Raji (cell line): Measurements from ENCODE around the gene PTPRM.

Source experiments
- POLR2A ChIP-seq: IDR thresholded peaks from 2 replicates; pipeline ENCODE4 v1.6.1; 2011; ENCODE audit warnings: low read depth, low read length, control low read depth; ENCODE audit not compliant: insufficient read depth

The PTPRM gene

DNA sequence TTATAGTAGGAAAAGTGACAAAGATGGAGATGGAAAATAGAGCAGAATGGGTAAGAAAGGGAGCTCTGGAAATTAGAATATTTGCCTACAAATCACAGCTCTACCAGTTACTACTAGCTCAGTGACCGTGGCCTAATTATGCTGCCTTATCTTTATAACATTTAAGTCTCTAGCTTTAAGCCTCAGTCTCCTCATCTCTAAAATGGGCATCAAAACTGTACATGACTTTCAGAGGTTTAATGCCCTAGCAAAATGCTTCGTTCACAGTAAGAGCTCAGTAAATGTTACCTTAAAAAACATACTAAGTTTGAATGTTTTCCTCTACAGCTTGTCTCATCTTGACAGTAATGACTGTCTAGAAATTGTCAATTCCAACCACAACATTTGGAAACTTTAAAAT lies 8.3 kb upstream of the PTPRM start:
- TF ChIP-seq POLR2A: no peak

DNA sequence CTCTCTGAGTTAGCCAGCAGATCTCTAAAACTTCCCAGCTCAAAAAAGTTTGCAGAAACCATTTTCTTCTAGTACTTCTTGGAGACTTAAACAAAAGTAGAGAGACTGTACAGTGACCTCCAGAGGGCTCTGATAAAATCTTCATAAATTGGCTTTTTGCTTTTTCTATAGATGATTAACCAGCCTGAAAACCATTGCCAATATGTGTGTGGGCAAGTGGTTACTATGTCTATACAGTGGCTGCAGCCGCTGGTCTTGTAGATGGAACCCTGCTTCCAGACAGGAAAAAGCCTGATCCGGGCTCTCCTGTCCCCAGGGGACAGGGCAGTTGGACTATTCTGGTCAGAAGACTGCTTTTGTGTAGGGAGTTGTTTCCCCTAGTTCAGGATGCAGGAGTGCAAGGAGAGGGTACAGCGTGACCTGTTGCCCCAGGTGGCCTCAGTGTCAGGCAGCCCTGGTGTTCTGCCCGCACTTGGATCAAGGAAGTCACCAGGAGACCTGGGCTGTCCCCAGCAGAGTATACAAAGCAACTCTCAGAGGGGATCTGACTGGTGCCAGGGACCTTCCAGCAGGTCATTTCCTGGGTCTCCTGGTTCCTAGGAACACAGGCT lies 7.3 kb upstream of the PTPRM start:
- no peak for TF ChIP-seq POLR2A

DNA sequence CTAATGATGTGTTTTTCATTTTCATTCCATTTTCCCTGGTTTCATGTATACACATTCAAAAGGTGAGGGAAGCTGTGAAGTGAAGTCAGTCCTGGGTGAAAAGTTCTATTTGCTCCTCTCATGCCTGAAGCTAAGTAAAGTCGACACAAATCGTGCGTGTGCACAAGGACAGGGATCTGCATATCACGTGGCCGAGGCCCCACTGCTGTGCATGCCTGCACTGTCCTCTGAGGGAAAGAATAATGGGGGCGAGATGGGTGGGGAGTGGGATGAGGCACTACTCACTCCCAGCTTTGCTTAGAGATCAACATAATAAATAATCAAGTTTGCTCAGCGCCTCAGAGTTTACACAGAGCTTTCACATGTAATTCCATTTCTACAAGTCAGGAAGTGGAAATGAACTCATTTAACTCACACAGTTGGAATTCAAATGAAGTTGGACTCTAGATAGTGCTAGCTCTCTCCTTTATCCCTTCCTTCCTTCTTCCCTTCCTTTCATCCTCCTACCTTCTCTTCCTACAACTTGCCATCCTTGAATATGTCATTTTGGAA lies 5.1 kb upstream of the PTPRM start:
- no peak for TF ChIP-seq POLR2A

DNA sequence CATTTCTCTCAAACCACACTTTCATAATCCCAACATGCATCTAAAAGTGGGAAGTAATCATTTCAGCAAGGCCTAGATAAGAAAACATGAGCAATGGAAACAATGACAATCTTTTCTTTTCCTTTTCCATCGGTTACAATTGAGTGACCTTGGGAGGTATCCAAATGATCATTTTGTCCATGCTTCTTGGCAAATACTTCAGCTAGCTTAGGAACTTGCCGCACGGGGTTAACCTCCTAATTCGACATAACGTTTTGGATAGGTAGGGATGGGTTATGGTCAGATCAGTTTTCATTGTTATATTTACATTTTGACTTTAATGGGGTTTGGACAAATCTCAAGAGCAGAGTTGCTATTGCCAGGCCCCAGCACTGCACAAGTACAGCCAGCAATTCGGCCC lies 4.6 kb upstream of the PTPRM start:
- TF ChIP-seq POLR2A: no peak

DNA sequence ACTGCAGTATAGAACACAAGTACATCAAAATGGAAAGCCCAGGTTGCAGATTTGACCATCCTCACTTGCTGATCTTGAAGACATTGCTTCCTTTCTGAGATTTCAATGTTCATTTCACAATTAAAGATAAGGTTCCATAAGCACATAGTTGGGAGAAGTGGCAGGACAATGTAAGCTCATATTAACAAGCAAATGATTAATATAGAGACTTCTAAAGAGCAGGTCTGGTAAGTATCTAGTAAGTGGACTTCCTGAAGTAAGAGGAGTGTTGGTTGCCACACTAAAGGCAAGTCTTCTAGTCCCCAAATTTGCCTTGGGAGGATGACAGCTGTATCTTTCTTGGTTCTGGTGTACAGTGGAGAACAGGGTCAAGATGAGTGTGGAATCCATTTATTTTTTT lies 1.4 kb upstream of the PTPRM start:
- TF ChIP-seq POLR2A: no peak

DNA sequence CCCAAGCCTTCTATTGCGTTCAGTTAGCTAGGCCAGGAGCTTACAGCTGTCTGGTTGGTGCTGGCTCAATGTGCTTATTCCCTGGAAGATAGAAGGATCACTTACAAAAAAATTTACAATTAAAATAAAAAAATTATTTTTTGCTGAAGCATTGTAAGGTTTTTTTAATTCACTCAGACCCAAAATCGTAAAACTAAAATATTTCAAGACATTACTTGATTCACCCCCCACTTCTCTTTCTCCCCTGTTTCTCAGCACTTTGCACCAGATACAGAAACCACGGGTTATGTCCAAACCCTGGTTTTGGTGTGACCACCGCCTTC lies 911 bp upstream of the PTPRM start:
- no peak for TF ChIP-seq POLR2A

DNA sequence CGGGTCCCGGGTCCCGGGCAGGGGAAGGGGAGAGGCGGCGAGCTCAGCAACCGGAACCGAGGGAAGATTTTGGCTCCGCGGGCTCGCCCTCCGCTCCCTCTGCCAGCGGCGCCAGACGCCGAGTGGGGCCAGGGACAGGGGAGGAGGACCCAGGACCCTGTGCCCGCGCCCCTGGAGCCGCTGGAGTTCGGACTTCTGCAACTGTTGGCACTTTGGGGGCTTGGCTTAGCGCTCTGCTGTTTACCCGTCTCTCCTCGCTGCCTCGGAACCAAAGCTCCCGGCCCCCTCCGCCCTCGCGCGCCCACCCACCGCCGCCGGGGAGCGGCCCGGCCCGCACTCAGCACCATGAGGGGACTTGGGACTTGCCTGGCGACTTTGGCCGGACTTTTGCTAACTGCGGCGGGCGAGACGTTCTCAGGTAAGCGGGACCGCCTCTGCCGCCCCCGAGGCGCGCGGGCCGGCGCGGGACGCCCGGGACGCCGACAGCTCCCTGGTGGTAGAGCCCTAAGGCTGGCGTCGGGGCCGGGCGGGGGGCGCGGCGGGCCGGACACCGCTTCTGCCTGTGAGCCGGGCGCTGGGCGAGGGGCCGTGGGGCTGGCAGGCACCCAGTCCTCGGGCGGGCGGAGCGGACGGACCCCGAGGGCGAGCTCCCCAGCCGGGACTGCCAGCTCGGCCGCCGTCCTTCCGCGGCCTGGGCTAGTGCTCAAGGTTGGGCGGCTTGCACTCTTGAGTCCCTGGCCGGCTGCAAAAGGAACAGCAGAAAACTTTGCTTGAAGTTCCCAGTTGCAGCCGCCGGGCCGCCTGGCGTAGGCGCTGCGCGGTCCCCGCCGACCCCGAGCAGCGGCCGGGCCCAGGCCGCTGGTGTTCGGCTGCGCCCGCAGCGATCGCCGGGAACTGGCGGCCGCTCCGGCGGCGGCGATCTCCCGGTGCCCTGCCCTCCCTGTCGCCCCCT lies 634 bp downstream of the PTPRM start:
- no peak for TF ChIP-seq POLR2A

DNA sequence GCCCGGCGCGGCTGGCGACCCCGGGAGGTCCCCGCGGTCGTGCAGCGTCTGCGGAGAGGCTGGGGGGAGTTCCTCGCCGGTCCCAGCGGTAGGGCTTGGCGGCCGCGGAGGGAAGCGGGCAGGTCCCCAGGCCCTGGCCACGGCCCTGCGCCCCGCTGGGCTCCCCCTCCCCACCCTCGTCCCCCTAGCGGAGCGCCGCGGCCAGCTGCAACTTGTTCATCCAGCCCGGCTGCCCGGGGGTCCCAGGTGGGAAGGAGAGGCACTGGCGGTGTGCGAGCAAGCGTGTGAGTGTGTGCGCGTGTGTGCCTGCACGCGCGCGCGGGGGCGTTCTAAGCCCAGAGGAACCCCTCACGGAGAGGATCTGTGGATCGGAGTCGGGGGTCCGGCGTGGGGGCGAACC lies 1.3 kb downstream of the PTPRM start:
- TF ChIP-seq POLR2A: no peak

DNA sequence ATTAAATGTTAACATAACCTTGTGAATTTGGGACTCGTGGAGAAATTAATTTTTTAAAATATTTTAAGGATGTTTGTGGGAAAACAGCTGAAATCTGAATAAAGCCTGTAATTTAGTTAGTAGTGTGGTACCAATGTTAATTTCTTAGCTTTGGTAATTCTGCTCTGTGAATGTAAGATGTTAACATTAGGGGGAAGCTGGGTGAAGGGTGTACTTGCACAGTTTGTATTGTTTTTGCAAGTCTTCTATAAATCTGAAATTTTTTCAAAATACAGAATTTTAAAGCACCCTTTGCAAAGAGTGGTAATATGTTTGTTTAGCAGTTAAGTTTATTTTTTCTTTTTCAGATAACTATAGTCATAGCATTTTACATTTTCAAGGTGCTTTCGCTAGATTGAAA lies 4.5 kb downstream of the PTPRM start:
- TF ChIP-seq POLR2A: no peak

DNA sequence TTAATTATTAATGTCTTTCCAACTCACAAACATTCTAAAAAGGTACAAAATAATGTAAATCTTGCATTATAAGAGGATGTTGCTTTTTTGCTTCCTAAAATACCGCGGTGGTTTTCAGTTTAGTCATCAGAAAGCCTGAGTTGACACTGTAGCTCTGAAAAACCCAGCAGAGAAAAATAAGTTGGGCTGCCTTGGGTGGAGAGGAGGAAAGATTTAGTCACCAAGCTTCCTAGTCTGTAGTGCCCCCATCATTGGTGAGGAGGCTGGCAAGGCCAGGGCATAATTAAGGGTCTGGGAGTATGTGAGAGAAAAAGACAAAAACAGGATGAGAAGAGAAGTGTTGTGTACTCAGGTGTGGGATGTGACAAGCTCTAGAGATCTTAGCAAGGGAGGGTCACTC lies 5.7 kb downstream of the PTPRM start:
- no peak for TF ChIP-seq POLR2A

DNA sequence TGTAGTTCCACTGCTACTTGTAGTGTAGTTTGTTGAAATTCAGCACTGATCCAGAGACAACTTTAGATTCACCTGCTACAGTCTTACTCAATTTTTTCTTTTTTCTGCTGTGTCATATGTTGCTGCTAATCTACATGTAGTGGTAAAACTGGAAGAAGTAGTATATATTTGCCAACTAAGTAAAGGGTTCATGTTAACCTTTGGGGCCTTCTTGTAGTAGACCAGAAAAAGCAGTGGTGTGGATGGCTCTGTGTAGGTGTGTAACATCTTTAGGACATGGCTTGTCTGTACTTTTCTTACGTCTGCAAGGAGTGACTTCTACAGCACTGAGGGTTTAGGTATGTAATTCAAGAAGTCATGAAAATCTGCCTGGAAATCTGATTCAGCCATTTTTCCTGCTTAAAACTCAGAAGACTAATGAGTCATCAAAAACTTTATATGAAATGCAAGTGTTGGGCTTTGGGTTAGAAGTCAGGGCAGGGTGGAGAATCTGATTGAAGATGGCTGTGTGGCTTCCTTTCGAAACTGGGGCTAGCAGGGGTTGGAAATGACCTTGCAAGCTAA lies 8.4 kb downstream of the PTPRM start:
- TF ChIP-seq POLR2A: no peak

DNA sequence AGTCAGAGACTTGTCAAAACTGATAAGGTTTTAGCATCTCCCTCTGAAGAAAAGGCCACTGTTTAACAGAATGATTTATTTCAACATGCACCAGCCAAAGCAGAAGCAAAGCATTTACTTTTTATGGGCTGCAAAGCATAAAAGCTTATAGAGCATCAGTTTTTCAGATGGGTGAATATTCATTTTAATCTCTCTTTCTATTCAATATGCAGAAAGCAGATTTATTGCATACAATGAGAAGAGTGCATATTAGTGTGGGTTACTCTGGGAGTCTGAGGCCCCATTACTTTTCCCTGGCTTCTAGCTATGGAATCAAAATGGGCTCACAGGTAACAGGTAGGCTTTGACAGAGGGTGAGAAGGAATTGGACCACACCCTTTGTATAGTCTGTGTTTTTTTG lies 9.0 kb downstream of the PTPRM start:
- no peak for TF ChIP-seq POLR2A

DNA sequence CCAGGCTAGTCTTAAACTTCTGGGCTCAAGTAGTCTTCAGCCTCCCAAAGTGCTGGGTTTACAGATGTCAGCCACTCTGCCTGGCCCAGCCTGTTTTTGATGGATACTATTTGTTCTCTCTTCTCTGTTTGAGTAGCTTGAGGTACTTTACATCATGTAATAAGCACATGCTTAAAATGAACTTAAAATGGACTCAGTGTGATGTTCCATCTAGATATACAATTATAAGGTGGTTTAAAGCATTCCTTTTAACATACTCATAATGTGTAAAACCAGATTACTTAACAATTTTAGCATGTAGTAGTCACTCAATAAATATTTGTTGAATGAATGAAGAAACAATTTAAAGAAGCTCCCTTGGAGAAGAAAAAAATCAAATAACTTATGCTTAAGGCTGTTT lies 9.6 kb downstream of the PTPRM start:
- TF ChIP-seq POLR2A: no peak

DNA sequence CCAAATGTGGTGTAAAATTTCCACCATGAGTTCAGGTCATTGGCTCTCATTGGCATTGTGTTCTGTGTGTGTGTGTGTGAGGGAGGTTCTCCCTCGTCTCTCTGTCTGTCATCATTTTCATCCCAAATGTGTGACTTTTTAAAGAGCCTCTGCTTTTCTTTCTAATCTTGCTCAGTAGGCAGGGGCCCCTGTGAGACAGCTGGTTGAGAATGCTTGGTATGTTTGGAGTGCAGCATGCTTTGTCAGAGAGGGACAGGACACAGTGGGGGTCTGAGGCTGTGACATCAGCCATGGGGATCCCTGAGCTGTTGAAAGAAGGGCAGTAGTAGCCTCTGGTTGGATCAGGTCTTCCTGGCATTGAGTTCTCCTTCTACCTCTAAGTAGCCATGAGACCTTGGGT lies 10.6 kb downstream of the PTPRM start:
- TF ChIP-seq POLR2A: no peak

DNA sequence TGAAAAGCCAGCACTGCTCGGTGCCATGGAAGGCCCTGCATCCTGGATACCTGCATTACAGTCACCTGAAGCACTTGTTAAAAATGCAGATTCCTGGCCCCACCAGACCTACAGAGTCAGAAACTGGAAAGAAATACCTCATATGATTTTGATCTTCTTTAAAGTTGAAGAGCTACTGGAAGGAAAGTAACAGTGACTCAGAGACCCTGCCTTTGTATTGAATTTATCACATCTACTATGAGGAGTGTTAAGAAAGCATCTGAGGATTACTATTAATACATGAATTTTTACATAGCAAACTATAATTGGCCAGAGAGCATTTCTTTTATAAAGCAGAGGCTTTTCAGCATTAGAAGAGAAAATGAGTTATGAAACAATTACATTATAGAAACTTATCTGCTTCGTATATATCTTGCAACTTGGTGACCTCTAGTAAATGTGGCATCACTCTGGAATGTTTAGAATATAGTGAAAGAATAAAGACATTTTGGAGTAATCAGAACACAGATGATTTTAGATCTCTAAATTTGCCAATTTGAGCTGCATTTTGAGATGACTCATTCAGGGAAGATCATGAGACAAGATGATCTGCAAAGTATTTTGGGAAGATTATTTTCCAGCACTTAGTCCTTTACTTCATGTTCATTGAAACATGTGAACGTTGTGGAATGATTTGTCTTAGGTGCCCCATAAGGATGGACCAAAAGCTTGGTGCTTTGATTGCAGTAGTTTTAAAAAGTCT lies 12.2 kb downstream of the PTPRM start:
- no peak for TF ChIP-seq POLR2A
